ENCODE data around the gene KIF3C.
"Not testable (repeated sequence)": the region's sequence is repeated elsewhere in the genome, so short reads cannot be mapped to it uniquely, and the experiment has no call there.

The KIF3C gene

GRCh38 chr2:26017464-26018183 lies 35.3 kb upstream of the KIF3C start:
- no peak for DNase-seq
- Histone ChIP-seq H3K27me3 (no peaks in the 10 kb centered on the region), H3K36me3 (no peaks in the 10 kb centered on the region), H3K4me3 (ENCODE audit: low read depth, low read length) (no peak overlapping the region), H3K9me3 (no peaks in the 10 kb centered on the region), H3K4me1 (peaks cover 16% of the 10 kb centered on the region)
- no peak for TF ChIP-seq CTCF (IDR thresholded peaks at IDR 0.05; ENCODE audit: low read depth, low read length)

- H3K27me3 ChIP-seq; H3K4me3 ChIP-seq (ENCODE audit: low read depth, low read length); H3K9me3 ChIP-seq; DNase-seq; H3K36me3 ChIP-seq: not testable (repeated sequence)
- H3K4me1 ChIP-seq, result peaks cover 19% of the 10 kb centered on the region
Observed at GRCh38 chr2:26016706-26017045, 34.4 kb upstream of the KIF3C start.

GRCh38 chr2:26016012-26016705 lies 33.9 kb upstream of the KIF3C start:
- Histone ChIP-seq H3K4me1 (peaks cover 19% of the 10 kb centered on the region), H3K4me3 (ENCODE audit: low read depth, low read length) (no peak overlapping the region), H3K9me3 (no peaks in the 10 kb centered on the region), H3K27me3 (no peaks in the 10 kb centered on the region), H3K36me3 (no peaks in the 10 kb centered on the region)
- no peak for DNase-seq
- no peak for TF ChIP-seq CTCF (IDR thresholded peaks at IDR 0.05; ENCODE audit: low read depth, low read length)

- Histone ChIP-seq H3K36me3 (no peaks in the 10 kb centered on the region), H3K4me1 (peaks cover 17% of the 10 kb centered on the region), H3K27me3 (no peaks in the 10 kb centered on the region), H3K9me3 (no peaks in the 10 kb centered on the region), H3K4me3 (ENCODE audit: low read depth, low read length) (no peak overlapping the region)
- TF ChIP-seq CTCF (IDR thresholded peaks at IDR 0.05; ENCODE audit: low read depth, low read length), result no peak
- no peak for DNase-seq
Observed at GRCh38 chr2:26013668-26014067, 31.4 kb upstream of the KIF3C start.

GRCh38 chr2:26011990-26012856 lies 29.9 kb upstream of the KIF3C start:
- DNase-seq, result peak; percentile 26
- H3K4me1 ChIP-seq, result peaks cover 4% of the 10 kb centered on the region; the same call in 1 of the 2 replicates
- no peaks in the 10 kb centered on the region for H3K27me3 ChIP-seq
- H3K9me3 ChIP-seq, result no peaks in the 10 kb centered on the region
- no peaks in the 10 kb centered on the region for H3K36me3 ChIP-seq
- no peak for TF ChIP-seq CTCF (IDR thresholded peaks at IDR 0.05; ENCODE audit: low read depth, low read length)
- H3K4me3 ChIP-seq (ENCODE audit: low read depth, low read length), result no peak overlapping the region

GRCh38 chr2:26011609-26011989 lies 29.3 kb upstream of the KIF3C start:
- Histone ChIP-seq H3K4me1 (peaks cover 4% of the 10 kb centered on the region; the same call in 1 of the 2 replicates), H3K4me3 (ENCODE audit: low read depth, low read length) (no peak overlapping the region)

More at GRCh38 chr2:26011609-26011989, 29.3 kb upstream of the KIF3C start:
- Histone ChIP-seq H3K27me3 (no peaks in the 10 kb centered on the region), H3K36me3 (no peaks in the 10 kb centered on the region), H3K9me3 (no peaks in the 10 kb centered on the region)
- no peak for TF ChIP-seq CTCF (IDR thresholded peaks at IDR 0.05; ENCODE audit: low read depth, low read length)
- no peak for DNase-seq

Measured in BE2C (cell line).